Uterus (tissue), 2 donors: Measurements from ENCODE around the gene SHQ1.

Experiments
- CTCF ChIP-seq, 4 experiments: fragments of 200-600 bp in 2 of 4; fragments of 450-650 bp in 2 of 4; sonication (generic) in 2 of 4; IDR thresholded peaks; one replicate each; pipeline ENCODE4 v1.5.1; 2016 to 2019; ENCODE audit warnings: antibody characterized with exemption in 4 of 4, mild to moderate bottlenecking in 2 of 4, moderate library complexity in 1 of 4
- POLR2A ChIP-seq, 2 donors: fragments of 450-650 bp; IDR thresholded peaks; one replicate each; pipeline ENCODE4 v1.6.1; 2016; ENCODE audit warnings: antibody characterized with exemption in 2 of 2, mild to moderate bottlenecking in 1 of 2, moderate library complexity in 1 of 2

GRCh38 chr3:72721683-72722381 lies 126.4 kb downstream of the SHQ1 start:
- TF ChIP-seq CTCF (IDR thresholded peaks at IDR 0.05) (no peak), POLR2A (IDR thresholded peaks at IDR 0.05) (no peak)
